ENCODE data around the gene CAMK1G.

- TF ChIP-seq POLR2AphosphoS5 (IDR thresholded peaks at IDR 0.05; ENCODE audit: low read depth, low read length) (no peak), CTCF (IDR thresholded peaks at IDR 0.05) (no peak), NFIC (IDR thresholded peaks at IDR 0.05; ENCODE audit: borderline replicate concordance) (no peak), CHD2 (IDR thresholded peaks at IDR 0.05; ENCODE audit: low read length, partially characterized antibody) (no peak), TEAD4 (IDR thresholded peaks at IDR 0.05; ENCODE audit: borderline replicate concordance, insufficient read depth) (no peak), EZH2phosphoT487 (IDR thresholded peaks at IDR 0.05; ENCODE audit: borderline replicate concordance, low read depth) (no peak), GATA2 (CRISPR knock-in tag; IDR thresholded peaks at IDR 0.05) (no peak), YY1 (IDR thresholded peaks at IDR 0.05; ENCODE audit: low read depth) (no peak), IRF3 (IDR thresholded peaks at IDR 0.05; ENCODE audit: low read depth, low read length) (no peak), RAD21 (IDR thresholded peaks at IDR 0.05; ENCODE audit: low read length) (no peak), SIN3A (IDR thresholded peaks at IDR 0.05; ENCODE audit: borderline replicate concordance, low read depth, low read length) (no peak)
Measured at GRCh38 chr1:209628618-209629299, 45.2 kb downstream of the CAMK1G start.

All from SK-N-SH (cell line).